Measurements from ENCODE around the gene TRABD2B.

The TRABD2B gene

GRCh38 chr1:47901001-47901575 is 96.1 kb downstream of the TRABD2B start:
- Histone ChIP-seq H3K9ac (ENCODE audit: low read depth, low read length) (no peak overlapping the region), H3K9me3 (ENCODE audit: insufficient read depth, low read depth, low read length) (no peaks in the 10 kb centered on the region), H3K27me3 (ENCODE audit: insufficient read depth, low read length) (no peaks in the 10 kb centered on the region), H3K4me1 (ENCODE audit: insufficient read depth, low read length) (peaks cover 32% of the 10 kb centered on the region), H3K36me3 (ENCODE audit: insufficient read depth, low read length) (no peaks in the 10 kb centered on the region), H3K27ac (ENCODE audit: low read depth, low read length) (no peak overlapping the region), H3K4me3 (ENCODE audit: low read length) (no peak overlapping the region)
- 80% methylated on average over 2 of the region's 3 CpGs for WGBS

GRCh38 chr1:47898133-47898845 is 98.9 kb downstream of the TRABD2B start:
- H3K27me3 ChIP-seq (ENCODE audit: insufficient read depth, low read length) = no peaks in the 10 kb centered on the region
- WGBS = 13% methylated on average over 6 of the region's 6 CpGs
- no peak overlapping the region for H3K9ac ChIP-seq (ENCODE audit: low read depth, low read length)
- H3K4me3 ChIP-seq (ENCODE audit: low read length) = no peak overlapping the region
- no peaks in the 10 kb centered on the region for H3K9me3 ChIP-seq (ENCODE audit: insufficient read depth, low read depth, low read length)
- peak overlapping the region; percentile 34; the same call in 1 of the 2 replicates for H3K27ac ChIP-seq (ENCODE audit: low read depth, low read length)
- H3K36me3 ChIP-seq (ENCODE audit: insufficient read depth, low read length) = no peaks in the 10 kb centered on the region
- peaks cover 50% of the 10 kb centered on the region for H3K4me1 ChIP-seq (ENCODE audit: insufficient read depth, low read length)

- WGBS = 79% methylated on average over 10 of the region's 10 CpGs
- Histone ChIP-seq H3K36me3 (ENCODE audit: insufficient read depth, low read length) (no peaks in the 10 kb centered on the region), H3K9ac (ENCODE audit: low read depth, low read length) (no peak overlapping the region), H3K27ac (ENCODE audit: low read depth, low read length) (peak overlapping the region; percentile 43; the same call in 1 of the 2 replicates), H3K9me3 (ENCODE audit: insufficient read depth, low read depth, low read length) (no peaks in the 10 kb centered on the region), H3K4me3 (ENCODE audit: low read length) (no peak overlapping the region), H3K27me3 (ENCODE audit: insufficient read depth, low read length) (no peaks in the 10 kb centered on the region), H3K4me1 (ENCODE audit: insufficient read depth, low read length) (peaks cover 54% of the 10 kb centered on the region)
Measured at GRCh38 chr1:47895279-47896125, 101.7 kb downstream of the TRABD2B start.

GRCh38 chr1:47894410-47895278 is 102.5 kb downstream of the TRABD2B start:
- Histone ChIP-seq H3K4me3 (ENCODE audit: low read length) (no peak overlapping the region), H3K9ac (ENCODE audit: low read depth, low read length) (no peak overlapping the region), H3K36me3 (ENCODE audit: insufficient read depth, low read length) (no peaks in the 10 kb centered on the region), H3K27ac (ENCODE audit: low read depth, low read length) (peak overlapping the region; percentile 43; the same call in 1 of the 2 replicates), H3K4me1 (ENCODE audit: insufficient read depth, low read length) (peaks cover 47% of the 10 kb centered on the region), H3K27me3 (ENCODE audit: insufficient read depth, low read length) (no peaks in the 10 kb centered on the region), H3K9me3 (ENCODE audit: insufficient read depth, low read depth, low read length) (no peaks in the 10 kb centered on the region)
- WGBS = 36% methylated on average over 11 of the region's 11 CpGs

- Histone ChIP-seq H3K9me3 (ENCODE audit: insufficient read depth, low read depth, low read length) (no peaks in the 10 kb centered on the region), H3K9ac (ENCODE audit: low read depth, low read length) (no peak overlapping the region), H3K36me3 (ENCODE audit: insufficient read depth, low read length) (no peaks in the 10 kb centered on the region), H3K4me1 (ENCODE audit: insufficient read depth, low read length) (peaks cover 37% of the 10 kb centered on the region), H3K27ac (ENCODE audit: low read depth, low read length) (no peak overlapping the region), H3K27me3 (ENCODE audit: insufficient read depth, low read length) (no peaks in the 10 kb centered on the region), H3K4me3 (ENCODE audit: low read length) (no peak overlapping the region)
- 78% methylated on average over 4 of the region's 4 CpGs for WGBS
Measured at GRCh38 chr1:47893412-47893811, 103.8 kb downstream of the TRABD2B start.

GRCh38 chr1:47890779-47891178 is 106.4 kb downstream of the TRABD2B start:
- H3K4me1 ChIP-seq (ENCODE audit: insufficient read depth, low read length) = peaks cover 27% of the 10 kb centered on the region
- WGBS = 89% methylated on average over 5 of the region's 5 CpGs
- H3K4me3 ChIP-seq (ENCODE audit: low read length) = no peak overlapping the region
- no peak overlapping the region for H3K27ac ChIP-seq (ENCODE audit: low read depth, low read length)
- H3K9me3 ChIP-seq (ENCODE audit: insufficient read depth, low read depth, low read length) = no peaks in the 10 kb centered on the region
- no peaks in the 10 kb centered on the region for H3K27me3 ChIP-seq (ENCODE audit: insufficient read depth, low read length)
- no peak overlapping the region for H3K9ac ChIP-seq (ENCODE audit: low read depth, low read length)
- H3K36me3 ChIP-seq (ENCODE audit: insufficient read depth, low read length) = no peaks in the 10 kb centered on the region

GRCh38 chr1:47888294-47888629 is 108.9 kb downstream of the TRABD2B start:
- Histone ChIP-seq H3K27me3 (ENCODE audit: insufficient read depth, low read length) (no peaks in the 10 kb centered on the region), H3K4me1 (ENCODE audit: insufficient read depth, low read length) (peaks cover 3% of the 10 kb centered on the region; the same call in 1 of the 2 replicates), H3K9ac (ENCODE audit: low read depth, low read length) (no peak overlapping the region), H3K9me3 (ENCODE audit: insufficient read depth, low read depth, low read length) (no peaks in the 10 kb centered on the region), H3K4me3 (ENCODE audit: low read length) (no peak overlapping the region), H3K36me3 (ENCODE audit: insufficient read depth, low read length) (no peaks in the 10 kb centered on the region), H3K27ac (ENCODE audit: low read depth, low read length) (no peak overlapping the region)
- 89% methylated on average over 1 of the region's 1 CpG for WGBS

- Histone ChIP-seq H3K4me1 (ENCODE audit: insufficient read depth, low read length) (no peaks in the 10 kb centered on the region; the same call in 1 of the 2 replicates), H3K27ac (ENCODE audit: low read depth, low read length) (no peak overlapping the region), H3K9ac (ENCODE audit: low read depth, low read length) (no peak overlapping the region), H3K27me3 (ENCODE audit: insufficient read depth, low read length) (no peaks in the 10 kb centered on the region), H3K36me3 (ENCODE audit: insufficient read depth, low read length) (no peaks in the 10 kb centered on the region), H3K4me3 (ENCODE audit: low read length) (no peak overlapping the region), H3K9me3 (ENCODE audit: insufficient read depth, low read depth, low read length) (no peaks in the 10 kb centered on the region)
- 70% methylated on average over 16 of the region's 16 CpGs for WGBS
Measured at GRCh38 chr1:47887475-47888293, 109.5 kb downstream of the TRABD2B start.

GRCh38 chr1:47887060-47887459 is 110.1 kb downstream of the TRABD2B start:
- H3K9ac ChIP-seq (ENCODE audit: low read depth, low read length) = no peak overlapping the region
- H3K36me3 ChIP-seq (ENCODE audit: insufficient read depth, low read length) = no peaks in the 10 kb centered on the region
- no peak overlapping the region for H3K27ac ChIP-seq (ENCODE audit: low read depth, low read length)
- H3K9me3 ChIP-seq (ENCODE audit: insufficient read depth, low read depth, low read length) = no peaks in the 10 kb centered on the region
- H3K4me1 ChIP-seq (ENCODE audit: insufficient read depth, low read length) = no peaks in the 10 kb centered on the region; the same call in 1 of the 2 replicates
- H3K4me3 ChIP-seq (ENCODE audit: low read length) = no peak overlapping the region
- H3K27me3 ChIP-seq (ENCODE audit: insufficient read depth, low read length) = no peaks in the 10 kb centered on the region
- 95% methylated on average over 1 of the region's 2 CpGs for WGBS

- no peaks in the 10 kb centered on the region for H3K36me3 ChIP-seq (ENCODE audit: insufficient read depth, low read length)
- WGBS = 98% methylated on average over 7 of the region's 7 CpGs
- no peaks in the 10 kb centered on the region for H3K27me3 ChIP-seq (ENCODE audit: insufficient read depth, low read length)
- no peak overlapping the region for H3K4me3 ChIP-seq (ENCODE audit: low read length)
- no peak overlapping the region for H3K9ac ChIP-seq (ENCODE audit: low read depth, low read length)
- H3K27ac ChIP-seq (ENCODE audit: low read depth, low read length) = no peak overlapping the region
- H3K4me1 ChIP-seq (ENCODE audit: insufficient read depth, low read length) = no peaks in the 10 kb centered on the region; the same call in 1 of the 2 replicates
- no peaks in the 10 kb centered on the region for H3K9me3 ChIP-seq (ENCODE audit: insufficient read depth, low read depth, low read length)
Measured at GRCh38 chr1:47886141-47886540, 111.0 kb downstream of the TRABD2B start.

All from HUES64 (cell line).